Stomach (tissue), 9 donors: ENCODE data around the gene USP38. TPM values are rescaled to one million over a fixed set of nuclear protein-coding genes. Genes with fewer than 3 reads are reported as not detected.

Experiments
- DNase-seq, 2 donors: peaks; one replicate each; pipeline versions ENCODE4 v3.0.0 to v3.0.0-alpha.2; 2013 to 2019
- H3K27ac ChIP-seq, 5 donors: fragments of 200-600 bp in 4 of 5; sonication (generic) in 4 of 5; one replicate each; pipeline ENCODE4 v1.5.1; 2013 to 2019; ENCODE audit warnings: mild to moderate bottlenecking in 1 of 5, moderate library complexity in 1 of 5
- H3K27me3 ChIP-seq, 3 donors: fragments of 200-600 bp; sonication (generic); one replicate each; pipeline ENCODE4 v1.5.1; 2017 to 2019; ENCODE audit warnings: mixed run types in 1 of 3
- H3K36me3 ChIP-seq, 4 donors: fragments of 200-600 bp; sonication (generic); 1 replicate in 3 of 4; 2 replicates in 1 of 4; pipeline ENCODE4 v1.5.1; 2016 to 2019
- H3K4me1 ChIP-seq, 4 donors: fragments of 200-600 bp; sonication (generic); one replicate each; pipeline ENCODE4 v1.5.1; 2016 to 2019
- H3K4me3 ChIP-seq, 4 donors: fragments of 200-600 bp; sonication (generic) in 3 of 4; one replicate each; pipeline ENCODE4 v1.5.1; 2016 to 2019; ENCODE audit warnings: mild to moderate bottlenecking in 1 of 4
- H3K9me3 ChIP-seq, 4 donors: fragments of 200-600 bp; sonication (generic); one replicate each; pipeline ENCODE4 v1.5.1; 2016 to 2019
- CTCF ChIP-seq, 7 experiments: fragments of 450-650 bp in 4 of 7; fragments of 200-600 bp in 3 of 7; sonication (generic) in 3 of 7; IDR thresholded peaks; one replicate each; pipeline ENCODE4 v1.5.1; 2016 to 2019; ENCODE audit warnings: antibody characterized with exemption in 7 of 7, control low read depth in 2 of 7, mild to moderate bottlenecking in 1 of 7
- EP300 ChIP-seq: sonication (generic); formaldehyde crosslinking; IDR thresholded peaks from one replicate; pipeline ENCODE4 v1.6.1; 2017; ENCODE audit warnings: antibody characterized with exemption
- POLR2A ChIP-seq, 4 donors: fragments of 450-650 bp; IDR thresholded peaks; one replicate each; pipeline ENCODE4 v1.6.1; 2016; ENCODE audit warnings: antibody characterized with exemption in 4 of 4, control low read depth in 2 of 4, mild to moderate bottlenecking in 1 of 4, moderate library complexity in 1 of 4
- POLR2AphosphoS5 ChIP-seq, 3 donors: sonication (generic); formaldehyde crosslinking; IDR thresholded peaks; one replicate each; pipeline ENCODE4 v1.6.1; 2016; ENCODE audit warnings: antibody characterized with exemption in 3 of 3
- WGBS, 5 donors: extraction: QIAGEN DNeasy Blood & Tissue Kit in 3 of 5; methylation state at CpG; one replicate each; pipeline versions ENCODE4 v1.1.5 to v1.1.7; 2013 to 2018; 5-methylcytosine and 5-hydroxymethylcytosine counted together
- intact Hi-C: fragments of 100-400 bp; cut with DNase I; formaldehyde crosslinking; loops from one replicate; pipeline ENCODE4 v1.15.1; 2023; ENCODE audit warnings: low total_unique reads
- polyA plus RNA-seq, 3 donors: library from polyadenylated mRNA; stranded (reverse); fragments of 200-250 nt; gene quantifications; one replicate each; pipeline ENCODE4 v1.2.3, GENCODE V29; 2013
- total RNA-seq, 5 donors: library from RNA; depleted of rRNA; stranded (reverse); fragments of >200 nt; gene quantifications; one replicate each; pipeline versions ENCODE4 v1.1.0 to v1.2.3, GENCODE V29; 2014 to 2016
- donor health status: healthy with polysubstance abuse.
- donor health status: Bipolar disorder and iron deficiency.
- donor health status: healthy.

Gene USP38
- total and polyA plus RNA-seq, 8 donors: 1.7 to 32.1 (median 11.0) TPM

GRCh38 chr4:143188136-143189088 is 3.7 kb downstream of the USP38 start:
- Histone ChIP-seq H3K36me3 (peaks cover 8 to 36% (median 34%) of the 10 kb centered on the region in 4 donors), H3K27ac (peak overlapping the region in 2 of 5 donors; percentile 11 to 20), H3K4me1 (peaks cover 13 to 72% (median 38%) of the 10 kb centered on the region in 4 donors), H3K27me3 (no peaks in the 10 kb centered on the region), H3K4me3 (peak overlapping the region in 3 of 4 donors; percentile 89 to 95 (median 94)), H3K9me3 (no peaks in the 10 kb centered on the region)
- intact Hi-C loops: no loop called here
- WGBS, 5 donors: 40 to 46% (median 41%) methylated on average over 3 of the region's 3 CpGs
- DNase-seq: no peak
- no peak for TF ChIP-seq POLR2AphosphoS5 (IDR thresholded peaks at IDR 0.05)
- TF ChIP-seq POLR2A (IDR thresholded peaks at IDR 0.05): no peak
- no peak for TF ChIP-seq EP300
- no peak for TF ChIP-seq CTCF (IDR thresholded peaks at IDR 0.05)

- WGBS, 5 donors: 14 to 31% (median 17%) methylated on average over 4 of the region's 4 CpGs
- peaks cover 15 to 48% (median 45%) of the 10 kb centered on the region in 4 donors for H3K36me3 ChIP-seq
- intact Hi-C loops: no loop called here
- H3K9me3 ChIP-seq: no peaks in the 10 kb centered on the region
- no peak for DNase-seq
- TF ChIP-seq EP300 (no peak), POLR2A (IDR thresholded peaks at IDR 0.05) (no peak), CTCF (IDR thresholded peaks at IDR 0.05) (no peak), POLR2AphosphoS5 (IDR thresholded peaks at IDR 0.05) (no peak)
- peak overlapping the region in 2 of 4 donors; percentile 94 to 95 for H3K4me3 ChIP-seq
- H3K4me1 ChIP-seq: peaks cover 12 to 66% (median 34%) of the 10 kb centered on the region in 4 donors
- no peaks in the 10 kb centered on the region for H3K27me3 ChIP-seq
- H3K27ac ChIP-seq: no peak overlapping the region
Measured at GRCh38 chr4:143189528-143189927, 4.8 kb downstream of the USP38 start.

GRCh38 chr4:143195581-143195980 is 10.9 kb downstream of the USP38 start:
- H3K4me1 ChIP-seq: peaks cover 0 to 26% (median 11%) of the 10 kb centered on the region in 4 donors
- H3K36me3 ChIP-seq: peaks cover 52 to 100% (median 96%) of the 10 kb centered on the region in 4 donors
- H3K4me3 ChIP-seq: no peak overlapping the region
- TF ChIP-seq POLR2AphosphoS5 (IDR thresholded peaks at IDR 0.05): no peak
- no peak for TF ChIP-seq CTCF (IDR thresholded peaks at IDR 0.05)
- TF ChIP-seq POLR2A (IDR thresholded peaks at IDR 0.05): no peak
- TF ChIP-seq EP300: no peak
- no peak for DNase-seq
- intact Hi-C loops: loop anchor here (5.0 kb wide), 1 partner anchor 292 kb away; no protein-coding TSS in a partner anchor
- H3K27ac ChIP-seq: no peak overlapping the region
- H3K27me3 ChIP-seq: no peaks in the 10 kb centered on the region
- no peaks in the 10 kb centered on the region for H3K9me3 ChIP-seq

- no peak overlapping the region for H3K4me3 ChIP-seq
- no peaks in the 10 kb centered on the region for H3K9me3 ChIP-seq
- no peaks in the 10 kb centered on the region for H3K27me3 ChIP-seq
- no peak for DNase-seq
- intact Hi-C loops: loop anchor here (5.0 kb wide), 1 partner anchor 291 kb away; no protein-coding TSS in a partner anchor
- H3K4me1 ChIP-seq: peaks cover 0 to 19% (median 8%) of the 10 kb centered on the region in 4 donors
- WGBS, 5 donors: 87 to 96% (median 90%) methylated on average over 2 of the region's 2 CpGs
- TF ChIP-seq CTCF (IDR thresholded peaks at IDR 0.05) (no peak), EP300 (no peak), POLR2AphosphoS5 (IDR thresholded peaks at IDR 0.05) (no peak), POLR2A (IDR thresholded peaks at IDR 0.05) (no peak)
- H3K36me3 ChIP-seq: peaks cover 56 to 100% (median 96%) of the 10 kb centered on the region in 4 donors
- H3K27ac ChIP-seq: no peak overlapping the region
Measured at GRCh38 chr4:143196323-143196722, 11.6 kb downstream of the USP38 start.
